Keratinocyte (primary cell): ENCODE data around the gene PAPOLB. TPM values are rescaled to one million over a fixed set of nuclear protein-coding genes. Genes with fewer than 3 reads are reported as not detected.

ENCODE experiments used
- DNase-seq: peaks from one replicate; pipeline ENCODE4 v3.0.0-alpha.2; 2011; ENCODE audit warnings: low read depth, missing footprints, low spot score
- FAIRE-seq: peaks from 2 replicates; lab custom pipeline; 2011; peaks lifted over from hg19 to GRCh38; lab: Jason Lieb, UNC
- H2AFZ ChIP-seq: 2 replicates; pipeline ENCODE4 v1.6.0; 2012; ENCODE audit warnings: low read length, control low read depth, inconsistent platforms; ENCODE audit not compliant: control insufficient read depth
- H3K27ac ChIP-seq: 2 replicates; pipeline ENCODE4 v1.5.1; 2011; ENCODE audit warnings: low read length; ENCODE audit not compliant: control insufficient read depth, insufficient read depth
- H3K27me3 ChIP-seq: 3 replicates; pipeline ENCODE4 v1.6.0; 2011; ENCODE audit warnings: low read length; ENCODE audit not compliant: control insufficient read depth, insufficient read depth; ENCODE audit errors: extremely low read depth
- H3K36me3 ChIP-seq, 2 experiments: 2 replicates in 1 of 2; 3 replicates in 1 of 2; pipeline ENCODE4 v1.5.1; 2011; ENCODE audit warnings: low read length in 2 of 2, mild to moderate bottlenecking in 1 of 2; ENCODE audit not compliant: control insufficient read depth in 2 of 2, insufficient read depth in 2 of 2; ENCODE audit errors: extremely low read depth in 1 of 2
- H3K4me1 ChIP-seq: 3 replicates; pipeline ENCODE4 v1.5.1; 2011; ENCODE audit warnings: low read length; ENCODE audit not compliant: control insufficient read depth, insufficient read depth; ENCODE audit errors: extremely low read depth
- H3K4me2 ChIP-seq: 3 replicates; pipeline ENCODE4 v1.6.0; 2011; ENCODE audit warnings: low read depth, low read length; ENCODE audit not compliant: control insufficient read depth, insufficient read depth; ENCODE audit errors: extremely low read depth
- H3K4me3 ChIP-seq, 3 experiments: fragments of 200-600 bp in 1 of 3; sonication (generic) in 1 of 3; 2 replicates in 2 of 3; 3 replicates in 1 of 3; pipeline ENCODE4 v1.5.1; 2011 to 2016; ENCODE audit warnings: low read length in 3 of 3, mild to moderate bottlenecking in 3 of 3, control low read depth in 2 of 3, inconsistent platforms in 1 of 3, low read depth in 1 of 3, mixed read lengths in 1 of 3, mixed run types in 1 of 3, moderate library complexity in 1 of 3; ENCODE audit not compliant: control insufficient read depth in 2 of 3, insufficient read depth in 2 of 3; ENCODE audit errors: extremely low read depth in 1 of 3
- H3K79me2 ChIP-seq: 2 replicates; pipeline ENCODE4 v1.6.0; 2012; ENCODE audit warnings: low read length; ENCODE audit not compliant: control insufficient read depth, insufficient read depth
- H3K9ac ChIP-seq: 3 replicates; pipeline ENCODE4 v1.6.0; 2011; ENCODE audit warnings: low read length; ENCODE audit not compliant: control insufficient read depth, insufficient read depth; ENCODE audit errors: extremely low read depth
- H3K9me1 ChIP-seq: 3 replicates; pipeline ENCODE4 v1.6.0; 2011; ENCODE audit warnings: low read length; ENCODE audit not compliant: control insufficient read depth, insufficient read depth; ENCODE audit errors: extremely low read depth
- H3K9me3 ChIP-seq: 2 replicates; pipeline ENCODE4 v1.5.1; 2012; ENCODE audit warnings: low read depth, low read length; ENCODE audit not compliant: control insufficient read depth
- H4K20me1 ChIP-seq: 3 replicates; pipeline ENCODE4 v1.6.0; 2011; ENCODE audit warnings: low read length; ENCODE audit not compliant: control insufficient read depth, insufficient read depth; ENCODE audit errors: extremely low read depth
- EZH2 ChIP-seq: IDR thresholded peaks from one replicate; pipeline ENCODE4 v1.6.1; 2012; ENCODE audit warnings: inconsistent platforms, mild to moderate bottlenecking, low read length, moderate library complexity
- dilution Hi-C: fragments of 300-500 bp; cut with MboI; formaldehyde crosslinking; loops from one replicate; pipeline ENCODE4 v1.7.0; 2020; ENCODE audit warnings: low sequenced_read_pairs; ENCODE audit not compliant: extremely low pct_ligation_motif_present
- polyA plus RNA-seq, 5 experiments: library from polyadenylated mRNA; depleted of rRNA in 3 of 5; stranded (reverse) in 3 of 5; stranded (forward) in 1 of 5; unstranded in 1 of 5; fragments of >200 nt; gene quantifications; 1 replicate in 1 of 5; 2 replicates in 3 of 5; 3 replicates in 1 of 5; pipeline versions ENCODE4 v1.2.1 to v1.2.3, GENCODE V29; 2011 to 2012; ENCODE audit warnings: missing spikeins in 2 of 5, low read depth in 1 of 5, low replicate concordance in 1 of 5
- TF ChIP-seq, protein P1 (sequence below), 3 experiments: IDR thresholded peaks in 1 of 3; conservative IDR thresholded peaks in 1 of 3; optimal IDR thresholded peaks in 1 of 3; 2 replicates in 2 of 3; 3 replicates in 1 of 3; pipeline versions ENCODE3 to v1.5.1; 2011; ENCODE audit warnings: low read length in 3 of 3, mild to moderate bottlenecking in 3 of 3, moderate library complexity in 2 of 3, control low read depth in 1 of 3, inconsistent platforms in 1 of 3; ENCODE audit not compliant: insufficient read depth in 2 of 3; ENCODE audit errors: extremely low read depth in 1 of 3

The PAPOLB gene
- polyA plus RNA-seq, 1 donor (not counting 4 experiments of a cell fraction or from before 2014, with no cell fraction given): not detected

DNA sequence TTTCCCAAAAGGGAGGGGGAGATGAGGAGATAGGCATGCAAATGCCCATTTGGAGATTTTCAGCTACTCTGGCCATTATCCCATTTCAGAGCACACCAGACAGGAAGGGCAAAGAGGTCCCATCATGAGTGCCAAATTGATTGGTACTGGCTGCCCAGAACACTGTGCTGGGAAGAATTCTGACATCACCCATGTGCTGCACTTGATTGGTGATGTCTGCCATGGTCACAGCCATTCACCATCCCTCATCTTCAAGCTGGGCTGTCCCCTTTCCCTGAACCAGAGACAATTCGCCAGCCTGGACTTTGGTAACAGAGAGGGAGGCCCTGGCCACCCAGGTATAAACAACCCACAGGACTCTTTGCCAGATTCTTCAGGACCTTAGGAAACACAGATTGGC is 44.9 kb upstream of the PAPOLB start:
- Histone ChIP-seq H4K20me1 (no peaks in the 10 kb centered on the region), H2AFZ (no peak overlapping the region), H3K9ac (no peak overlapping the region), H3K36me3 (no peaks in the 10 kb centered on the region), H3K9me1 (no peaks in the 10 kb centered on the region), H3K27me3 (no peaks in the 10 kb centered on the region), H3K4me3 (no peak overlapping the region), H3K9me3 (no peaks in the 10 kb centered on the region), H3K4me2 (no peak overlapping the region), H3K79me2 (no peaks in the 10 kb centered on the region), H3K4me1 (no peaks in the 10 kb centered on the region), H3K27ac (no peak overlapping the region)
- dilution Hi-C loops: no loop called here
- no peak for DNase-seq
- no peak for FAIRE-seq
- TF ChIP-seq, protein P1, sequence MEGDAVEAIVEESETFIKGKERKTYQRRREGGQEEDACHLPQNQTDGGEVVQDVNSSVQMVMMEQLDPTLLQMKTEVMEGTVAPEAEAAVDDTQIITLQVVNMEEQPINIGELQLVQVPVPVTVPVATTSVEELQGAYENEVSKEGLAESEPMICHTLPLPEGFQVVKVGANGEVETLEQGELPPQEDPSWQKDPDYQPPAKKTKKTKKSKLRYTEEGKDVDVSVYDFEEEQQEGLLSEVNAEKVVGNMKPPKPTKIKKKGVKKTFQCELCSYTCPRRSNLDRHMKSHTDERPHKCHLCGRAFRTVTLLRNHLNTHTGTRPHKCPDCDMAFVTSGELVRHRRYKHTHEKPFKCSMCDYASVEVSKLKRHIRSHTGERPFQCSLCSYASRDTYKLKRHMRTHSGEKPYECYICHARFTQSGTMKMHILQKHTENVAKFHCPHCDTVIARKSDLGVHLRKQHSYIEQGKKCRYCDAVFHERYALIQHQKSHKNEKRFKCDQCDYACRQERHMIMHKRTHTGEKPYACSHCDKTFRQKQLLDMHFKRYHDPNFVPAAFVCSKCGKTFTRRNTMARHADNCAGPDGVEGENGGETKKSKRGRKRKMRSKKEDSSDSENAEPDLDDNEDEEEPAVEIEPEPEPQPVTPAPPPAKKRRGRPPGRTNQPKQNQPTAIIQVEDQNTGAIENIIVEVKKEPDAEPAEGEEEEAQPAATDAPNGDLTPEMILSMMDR (optimal IDR thresholded peaks at IDR 0.05 in 1 of 3, IDR thresholded peaks at IDR 0.05 in 1 of 3, conservative IDR thresholded peaks at IDR 0.05 in 1 of 3; ENCODE audit: extremely low read depth in 1 of 3, insufficient read depth in 2 of 3, low read length in 3 of 3): no peak
- TF ChIP-seq EZH2: no peak

DNA sequence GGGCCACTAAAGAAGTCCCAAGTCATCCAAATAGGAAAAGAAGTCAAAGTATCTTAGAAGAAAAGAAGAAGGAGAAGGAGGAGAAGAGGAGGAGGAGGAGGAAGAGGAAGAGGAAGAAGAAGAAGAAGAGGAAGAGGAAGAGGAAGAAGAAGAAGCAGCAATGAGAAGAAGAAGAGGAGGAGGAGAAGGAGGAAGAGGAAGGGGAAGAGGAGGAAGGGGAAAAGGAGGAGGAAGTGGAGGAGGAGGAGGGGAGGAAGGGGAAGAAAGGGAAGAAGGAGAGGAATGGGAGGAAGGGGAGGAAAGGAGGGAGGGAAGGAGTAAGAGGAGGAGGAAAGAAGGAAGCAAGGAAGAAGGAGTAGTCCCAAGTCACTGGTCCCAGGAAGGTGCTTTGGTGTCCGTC is 43.3 kb upstream of the PAPOLB start:
- Histone ChIP-seq H3K4me2 (no peak overlapping the region), H3K9me1 (no peaks in the 10 kb centered on the region), H3K27me3 (no peaks in the 10 kb centered on the region), H3K9me3 (no peaks in the 10 kb centered on the region), H2AFZ (no peak overlapping the region), H3K36me3 (no peaks in the 10 kb centered on the region), H3K79me2 (no peaks in the 10 kb centered on the region), H3K9ac (no peak overlapping the region), H3K4me3 (no peak overlapping the region), H3K27ac (no peak overlapping the region), H3K4me1 (no peaks in the 10 kb centered on the region), H4K20me1 (no peaks in the 10 kb centered on the region)
- DNase-seq (no peak), FAIRE-seq (no peak)
- dilution Hi-C loops: no loop called here
- TF ChIP-seq, protein P1 (optimal IDR thresholded peaks at IDR 0.05 in 1 of 3, IDR thresholded peaks at IDR 0.05 in 1 of 3, conservative IDR thresholded peaks at IDR 0.05 in 1 of 3; ENCODE audit: extremely low read depth in 1 of 3, insufficient read depth in 2 of 3, low read length in 3 of 3): no peak
- TF ChIP-seq EZH2: no peak
